Measurements from ENCODE around the gene MYBPH.

Gene MYBPH

GRCh38 chr1:203121186-203122015 lies 54.2 kb downstream of the MYBPH start:
- no peaks in the 10 kb centered on the region for H3K27me3 ChIP-seq (ENCODE audit: insufficient read depth, low read length, poor library complexity, severe bottlenecking)
- H3K79me2 ChIP-seq (ENCODE audit: insufficient read depth, low read length) = no peaks in the 10 kb centered on the region
- H3K36me3 ChIP-seq (ENCODE audit: insufficient read depth, low read length) = no peaks in the 10 kb centered on the region
- TF ChIP-seq EZH2phosphoT487 (IDR thresholded peaks at IDR 0.05; ENCODE audit: borderline replicate concordance) = no peak
- no peaks in the 10 kb centered on the region for H3K9me2 ChIP-seq (replicated peaks; ENCODE audit: low read depth, low read length)
- H4K20me1 ChIP-seq (ENCODE audit: insufficient read depth, low read length, poor library complexity, severe bottlenecking) = no peaks in the 10 kb centered on the region
- no peak overlapping the region for H3K9ac ChIP-seq (ENCODE audit: low read depth, low read length, poor library complexity, severe bottlenecking)
- H3K4me2 ChIP-seq (ENCODE audit: low read depth, low read length, poor library complexity, severe bottlenecking) = peak overlapping the region; percentile 49
- H2AFZ ChIP-seq (ENCODE audit: low read length) = no peak overlapping the region
- H3F3A ChIP-seq (ENCODE audit: low read depth) = no peaks in the 10 kb centered on the region
- peaks cover 28% of the 10 kb centered on the region for H3K4me1 ChIP-seq (ENCODE audit: insufficient read depth, low read length, poor library complexity, severe bottlenecking)
- H3K4me3 ChIP-seq (ENCODE audit: low read length, poor library complexity, severe bottlenecking) = no peak overlapping the region
- no peaks in the 10 kb centered on the region for H3K9me3 ChIP-seq (ENCODE audit: insufficient read depth, low read depth, low read length)

- H3K4me2 ChIP-seq (ENCODE audit: low read depth, low read length, poor library complexity, severe bottlenecking) = peak overlapping the region; percentile 49
- no peaks in the 10 kb centered on the region for H3K79me2 ChIP-seq (ENCODE audit: insufficient read depth, low read length)
- no peak overlapping the region for H3K4me3 ChIP-seq (ENCODE audit: low read length, poor library complexity, severe bottlenecking)
- H3K9ac ChIP-seq (ENCODE audit: low read depth, low read length, poor library complexity, severe bottlenecking) = no peak overlapping the region
- TF ChIP-seq EZH2phosphoT487 (IDR thresholded peaks at IDR 0.05; ENCODE audit: borderline replicate concordance) (no peak), CTCF (conservative IDR thresholded peaks at IDR 0.05; ENCODE audit: low read length) (no peak)
- no peaks in the 10 kb centered on the region for H3K36me3 ChIP-seq (ENCODE audit: insufficient read depth, low read length)
- H3K9me2 ChIP-seq (replicated peaks; ENCODE audit: low read depth, low read length) = no peaks in the 10 kb centered on the region
- no peak overlapping the region for H2AFZ ChIP-seq (ENCODE audit: low read length)
- no peaks in the 10 kb centered on the region for H3K27me3 ChIP-seq (ENCODE audit: insufficient read depth, low read length, poor library complexity, severe bottlenecking)
- H4K20me1 ChIP-seq (ENCODE audit: insufficient read depth, low read length, poor library complexity, severe bottlenecking) = no peaks in the 10 kb centered on the region
- no peaks in the 10 kb centered on the region for H3F3A ChIP-seq (ENCODE audit: low read depth)
- H3K9me3 ChIP-seq (ENCODE audit: insufficient read depth, low read depth, low read length) = no peaks in the 10 kb centered on the region
- H3K4me1 ChIP-seq (ENCODE audit: insufficient read depth, low read length, poor library complexity, severe bottlenecking) = peaks cover 28% of the 10 kb centered on the region
Observed at GRCh38 chr1:203120325-203121153, 55.1 kb downstream of the MYBPH start.
